BJ (cell line): ENCODE data around the gene STX3. TPM values are rescaled to one million over a fixed set of nuclear protein-coding genes. Genes with fewer than 3 reads are reported as not detected.

Experiments
- CTCF ChIA-PET: fragments of 350-600 bp; formaldehyde crosslinking; extraction: SDS; loops from one replicate; lab custom pipeline; 2021; ENCODE audit warnings: antibody characterized with exemption, inconsistent platforms; lab: Yijun Ruan, JAX
- POLR2A ChIA-PET: fragments of 300-600 bp; sonication (Branson Sonifier 250); formaldehyde crosslinking; extraction: SDS; loops from one replicate; lab custom pipeline; 2021; ENCODE audit warnings: antibody characterized with exemption; lab: Charles Lee
- DNase-seq: peaks from one replicate; pipeline ENCODE4 v3.0.0-alpha.2; 2011; ENCODE audit warnings: low read depth
- H3K27me3 ChIP-seq: 2 replicates; pipeline ENCODE4 v1.6.0; 2011; ENCODE audit warnings: low read length; ENCODE audit not compliant: control insufficient read depth, insufficient read depth
- H3K36me3 ChIP-seq: 2 replicates; pipeline ENCODE4 v1.5.1; 2011; ENCODE audit warnings: low read length; ENCODE audit not compliant: control insufficient read depth, insufficient read depth
- H3K4me3 ChIP-seq: 2 replicates; pipeline ENCODE4 v1.5.1; 2011; ENCODE audit warnings: low read depth, mild to moderate bottlenecking, control low read depth, low read length
- CTCF ChIP-seq: IDR thresholded peaks from 2 replicates; pipeline ENCODE4 v1.5.1; 2011; ENCODE audit warnings: low read depth, mild to moderate bottlenecking, control low read depth, inconsistent platforms, low read length, moderate library complexity; ENCODE audit not compliant: insufficient read depth
- polyA plus RNA-seq: library from polyadenylated mRNA; depleted of rRNA; stranded (reverse); fragments of >200 nt; gene quantifications from 2 replicates; pipeline ENCODE4 v1.2.3, GENCODE V29; 2011

The STX3 gene
- polyA plus RNA-seq, 1 experiment: 8.8 TPM

GRCh38 chr11:59802639-59803176 is 47.5 kb downstream of the STX3 start:
- no peak for DNase-seq
- peaks cover 17% of the 10 kb centered on the region for H3K36me3 ChIP-seq
- ChIA-PET CTCF (interaction anchor here (1.4 to 15.7 kb wide), 5 partner anchors 11 to 58 kb away, joined by 3 to 181 read pairs (median 7); partner anchors contain the start of gene STX3), POLR2A (no interaction called here)
- no peak overlapping the region for H3K4me3 ChIP-seq
- TF ChIP-seq CTCF: peak; percentile 58
- H3K27me3 ChIP-seq: no peaks in the 10 kb centered on the region

- no peak overlapping the region for H3K4me3 ChIP-seq
- DNase-seq: no peak
- CTCF ChIA-PET: interaction anchor here (15.7 kb wide), 1 partner anchor 49 kb away, joined by 181 read pairs; the partner anchor contains the start of gene STX3
- POLR2A ChIA-PET: no interaction called here
- no peaks in the 10 kb centered on the region for H3K27me3 ChIP-seq
- H3K36me3 ChIP-seq: peaks cover 17% of the 10 kb centered on the region
- TF ChIP-seq CTCF: no peak
Observed at GRCh38 chr11:59804061-59804460, 48.9 kb downstream of the STX3 start.

GRCh38 chr11:59807047-59807610 is 52.0 kb downstream of the STX3 start:
- CTCF ChIA-PET: interaction anchor here (15.7 kb wide), 1 partner anchor 53 kb away, joined by 181 read pairs; the partner anchor contains the start of gene STX3
- DNase-seq: no peak
- TF ChIP-seq CTCF: no peak
- Histone ChIP-seq H3K4me3 (no peak overlapping the region), H3K36me3 (peaks cover 15% of the 10 kb centered on the region), H3K27me3 (no peaks in the 10 kb centered on the region)
- POLR2A ChIA-PET: no interaction called here

GRCh38 chr11:59810189-59810910 is 55.2 kb downstream of the STX3 start, which contains the start of gene MRPL16:
MRPL16 (minus strand) TSS chr11:59810778; CDS start chr11:59810658, 120 bp downstream.
- Histone ChIP-seq H3K27me3 (no peaks in the 10 kb centered on the region), H3K36me3 (peaks cover 12% of the 10 kb centered on the region), H3K4me3 (peak within 1 kb of the TSS; percentile 99)
- DNase-seq: no peak
- TF ChIP-seq CTCF: no peak
- CTCF ChIA-PET: interaction anchor here (1.7 to 15.7 kb wide), 2 partner anchors 10 to 56 kb away, joined by 5 to 181 read pairs; partner anchors contain the start of gene STX3
- POLR2A ChIA-PET: interaction anchor here (0.5 kb wide), 1 partner anchor 253 kb away, joined by 3 read pairs; no protein-coding TSS in a partner anchor

GRCh38 chr11:59810911-59811259 is 55.7 kb downstream of the STX3 start:
- ChIA-PET CTCF (interaction anchor here (1.7 to 15.7 kb wide), 2 partner anchors 10 to 56 kb away, joined by 5 to 181 read pairs; partner anchors contain the start of gene STX3), POLR2A (no interaction called here)
- DNase-seq: no peak
- no peaks in the 10 kb centered on the region for H3K27me3 ChIP-seq
- H3K4me3 ChIP-seq: peak overlapping the region; percentile 99
- no peak for TF ChIP-seq CTCF
- H3K36me3 ChIP-seq: peaks cover 10% of the 10 kb centered on the region
